Activated CD4-positive, alpha-beta T cell treated with anti-CD3 and anti-CD28 coated beads, Interleukin-2, amount 10 ng/mL, durations not matched to agents 7 days and 5 days (primary cell): ENCODE data around the gene DPPA2. TPM values are rescaled to one million over a fixed set of nuclear protein-coding genes. Genes with fewer than 3 reads are reported as not detected.

ENCODE experiments used
- CTCF ChIA-PET: fragments of 350-600 bp; sonication (Branson Sonifier 250); formaldehyde crosslinking; loops from one replicate; lab custom pipeline; 2021; ENCODE audit warnings: antibody characterized with exemption; lab: Charles Lee
- POLR2A ChIA-PET: fragments of 350-600 bp; sonication (Branson Sonifier 250); formaldehyde crosslinking; loops from one replicate; lab custom pipeline; 2021; ENCODE audit warnings: antibody characterized with exemption; lab: Charles Lee
- DNase-seq: peaks from one replicate; pipeline ENCODE4 v3.0.0-alpha.2; 2020
- H3K27ac Mint-ChIP-seq: one replicate; pipeline ENCODE4 v1.8.0; 2021; ENCODE audit warnings: mild to moderate bottlenecking, moderate library complexity, mixed read lengths
- H3K27me3 Mint-ChIP-seq: one replicate; pipeline ENCODE4 v1.8.0; 2021; ENCODE audit warnings: mixed read lengths
- H3K36me3 Mint-ChIP-seq: one replicate; pipeline ENCODE4 v1.8.0; 2021; ENCODE audit warnings: low read depth, mixed read lengths
- H3K4me1 Mint-ChIP-seq: one replicate; pipeline ENCODE4 v1.8.0; 2021; ENCODE audit warnings: mixed read lengths
- H3K4me3 Mint-ChIP-seq: one replicate; pipeline ENCODE4 v1.8.0; 2021; ENCODE audit warnings: mild to moderate bottlenecking, moderate library complexity, mixed read lengths
- H3K9me3 Mint-ChIP-seq: one replicate; pipeline ENCODE4 v1.8.0; 2021; ENCODE audit warnings: mixed read lengths
- total RNA-seq, 2 experiments: library from RNA; stranded (reverse); gene quantifications; one replicate each; pipeline ENCODE4 v1.2.3, GENCODE V29; 2021

The DPPA2 gene
- total RNA-seq, 2 experiments from 2014 or later = not detected

DNA sequence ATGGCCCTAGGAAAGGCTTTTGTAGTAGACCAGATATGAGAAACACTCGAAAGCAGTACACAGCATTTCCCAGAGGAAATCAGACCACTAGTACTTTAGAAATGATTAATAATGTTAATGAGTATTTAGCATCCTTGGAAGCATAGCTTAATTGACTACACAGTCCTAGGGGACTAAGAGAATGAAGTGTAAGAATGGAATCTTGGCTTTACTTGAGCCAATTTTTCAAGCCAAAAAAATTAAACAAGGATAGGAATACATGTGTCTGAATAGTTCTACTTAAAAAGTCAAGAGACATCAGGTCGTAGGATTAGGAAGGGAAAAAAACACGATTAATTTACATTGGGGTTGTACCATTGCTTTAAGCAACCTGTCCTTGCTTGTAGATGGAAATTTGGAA is 38.2 kb downstream of the DPPA2 start:
- POLR2A ChIA-PET = no interaction called here
- Mint-ChIP-seq H3K4me3 (no peak overlapping the region), H3K4me1 (no peaks in the 10 kb centered on the region), H3K9me3 (no peaks in the 10 kb centered on the region), H3K27ac (no peak overlapping the region), H3K27me3 (no peaks in the 10 kb centered on the region), H3K36me3 (no peaks in the 10 kb centered on the region)
- no peak for DNase-seq
- CTCF ChIA-PET = no interaction called here

- POLR2A ChIA-PET = no interaction called here
- Mint-ChIP-seq H3K4me1 (no peaks in the 10 kb centered on the region), H3K4me3 (no peak overlapping the region), H3K36me3 (no peaks in the 10 kb centered on the region), H3K27me3 (no peaks in the 10 kb centered on the region), H3K27ac (no peak overlapping the region), H3K9me3 (no peaks in the 10 kb centered on the region)
- CTCF ChIA-PET = no interaction called here
- peak; percentile 8 for DNase-seq
Measured at GRCh38 chr3:109275702-109276293, 40.5 kb downstream of the DPPA2 start.

- POLR2A ChIA-PET = no interaction called here
- Mint-ChIP-seq H3K4me1 (no peaks in the 10 kb centered on the region), H3K27ac (no peak overlapping the region), H3K27me3 (no peaks in the 10 kb centered on the region), H3K9me3 (no peaks in the 10 kb centered on the region), H3K36me3 (no peaks in the 10 kb centered on the region), H3K4me3 (no peak overlapping the region)
- CTCF ChIA-PET = no interaction called here
- no peak for DNase-seq
Measured at GRCh38 chr3:109270779-109271178, 45.5 kb downstream of the DPPA2 start.

DNA sequence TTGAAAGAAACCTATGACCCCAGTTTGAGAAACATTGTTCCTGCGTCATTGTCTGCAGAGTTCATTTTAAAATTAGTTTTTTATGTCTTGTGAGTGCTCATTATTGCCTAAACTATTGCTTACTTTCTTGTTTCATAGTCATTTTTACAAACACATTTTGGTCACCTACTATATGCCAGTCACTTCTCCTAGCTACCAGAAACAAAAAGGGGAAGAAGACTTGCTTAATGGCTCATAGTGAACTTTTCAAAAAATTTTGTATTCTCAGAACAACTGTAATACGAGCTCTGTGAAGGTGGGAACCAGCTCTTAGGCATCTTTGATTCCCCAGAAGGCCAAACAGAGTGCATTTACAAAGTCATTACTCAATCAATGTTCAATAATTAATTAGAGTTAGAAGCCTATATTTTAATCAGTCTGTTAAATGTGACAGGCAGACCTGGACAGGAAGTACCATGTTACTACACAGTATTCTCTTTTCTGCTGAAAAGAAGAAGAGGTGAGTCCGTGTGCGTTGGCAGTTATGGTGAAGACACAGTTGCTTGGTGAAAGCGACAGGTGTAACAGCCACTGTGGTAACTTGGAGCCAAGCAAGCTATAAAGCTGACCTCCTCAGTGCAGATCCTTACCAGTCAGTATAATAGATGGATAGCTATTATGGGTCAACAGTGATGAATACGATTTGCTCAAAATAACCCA is 46.6 kb downstream of the DPPA2 start:
- Mint-ChIP-seq H3K4me1 (no peaks in the 10 kb centered on the region), H3K27ac (no peak overlapping the region), H3K27me3 (no peaks in the 10 kb centered on the region), H3K9me3 (no peaks in the 10 kb centered on the region), H3K4me3 (no peak overlapping the region), H3K36me3 (no peaks in the 10 kb centered on the region)
- DNase-seq = no peak
- ChIA-PET POLR2A (no interaction called here), CTCF (interaction anchor here (1.0 kb wide), 2 partner anchors 11 to 14 kb away, joined by 4 to 6 read pairs; no protein-coding TSS in a partner anchor)

GRCh38 chr3:109268181-109268580 is 48.1 kb downstream of the DPPA2 start:
- H3K9me3 Mint-ChIP-seq = no peaks in the 10 kb centered on the region
- ChIA-PET CTCF (no interaction called here), POLR2A (no interaction called here)
- no peaks in the 10 kb centered on the region for H3K4me1 Mint-ChIP-seq
- H3K36me3 Mint-ChIP-seq = no peaks in the 10 kb centered on the region
- H3K4me3 Mint-ChIP-seq = no peak overlapping the region
- H3K27me3 Mint-ChIP-seq = no peaks in the 10 kb centered on the region
- H3K27ac Mint-ChIP-seq = no peak overlapping the region
- DNase-seq = no peak

DNA sequence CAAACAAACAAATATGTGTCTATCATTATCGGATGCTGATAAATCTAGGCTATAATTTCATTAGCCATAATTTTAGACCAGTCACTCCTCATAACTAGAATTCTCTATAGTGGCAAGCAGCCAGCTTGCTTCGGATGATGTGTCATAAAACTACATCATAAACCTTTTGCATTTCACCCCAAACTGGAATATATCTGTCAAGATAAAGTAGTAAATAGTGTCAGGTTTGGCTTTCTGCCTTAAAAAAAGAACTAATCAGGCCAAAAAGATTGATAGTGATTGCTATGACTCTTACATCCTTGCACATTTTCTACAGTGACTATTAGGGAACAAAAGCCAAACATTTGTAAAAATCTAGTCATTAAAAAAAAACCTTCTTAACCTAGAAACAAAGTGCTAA is 51.0 kb downstream of the DPPA2 start:
- no peak overlapping the region for H3K27ac Mint-ChIP-seq
- ChIA-PET CTCF (no interaction called here), POLR2A (no interaction called here)
- H3K4me1 Mint-ChIP-seq = no peaks in the 10 kb centered on the region
- H3K9me3 Mint-ChIP-seq = no peaks in the 10 kb centered on the region
- H3K27me3 Mint-ChIP-seq = no peaks in the 10 kb centered on the region
- no peaks in the 10 kb centered on the region for H3K36me3 Mint-ChIP-seq
- H3K4me3 Mint-ChIP-seq = no peak overlapping the region
- DNase-seq = no peak

DNA sequence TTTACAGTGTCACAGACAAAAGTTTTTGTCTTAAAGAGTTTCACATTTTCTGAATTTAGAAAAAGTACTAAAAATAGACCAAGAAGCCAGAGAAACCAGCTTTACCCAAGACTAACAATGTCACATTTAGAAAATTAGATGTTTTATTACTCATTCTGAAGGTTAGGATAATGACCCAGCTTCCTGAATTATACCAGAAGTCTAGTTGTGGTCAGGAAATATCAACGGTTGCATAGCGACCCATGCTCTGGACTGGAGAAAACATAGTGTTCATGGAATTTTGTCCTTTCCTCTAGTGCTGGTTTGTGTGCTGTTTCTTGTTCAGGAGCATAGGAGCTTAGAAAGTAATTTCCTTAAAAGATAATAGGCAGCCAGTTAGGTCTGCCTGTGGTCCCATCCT is 59.0 kb downstream of the DPPA2 start:
- POLR2A ChIA-PET = no interaction called here
- H3K9me3 Mint-ChIP-seq = no peaks in the 10 kb centered on the region
- no peaks in the 10 kb centered on the region for H3K36me3 Mint-ChIP-seq
- H3K4me3 Mint-ChIP-seq = no peak overlapping the region
- CTCF ChIA-PET = no interaction called here
- H3K4me1 Mint-ChIP-seq = no peaks in the 10 kb centered on the region
- DNase-seq = no peak
- no peak overlapping the region for H3K27ac Mint-ChIP-seq
- peaks cover 1% of the 10 kb centered on the region for H3K27me3 Mint-ChIP-seq

- H3K4me3 Mint-ChIP-seq = no peak overlapping the region
- H3K36me3 Mint-ChIP-seq = no peaks in the 10 kb centered on the region
- ChIA-PET CTCF (no interaction called here), POLR2A (no interaction called here)
- H3K4me1 Mint-ChIP-seq = no peaks in the 10 kb centered on the region
- H3K27me3 Mint-ChIP-seq = peaks cover 4% of the 10 kb centered on the region
- no peak overlapping the region for H3K27ac Mint-ChIP-seq
- H3K9me3 Mint-ChIP-seq = peaks cover 2% of the 10 kb centered on the region
- DNase-seq = no peak
Measured at GRCh38 chr3:109254770-109255169, 61.5 kb downstream of the DPPA2 start.

DNA sequence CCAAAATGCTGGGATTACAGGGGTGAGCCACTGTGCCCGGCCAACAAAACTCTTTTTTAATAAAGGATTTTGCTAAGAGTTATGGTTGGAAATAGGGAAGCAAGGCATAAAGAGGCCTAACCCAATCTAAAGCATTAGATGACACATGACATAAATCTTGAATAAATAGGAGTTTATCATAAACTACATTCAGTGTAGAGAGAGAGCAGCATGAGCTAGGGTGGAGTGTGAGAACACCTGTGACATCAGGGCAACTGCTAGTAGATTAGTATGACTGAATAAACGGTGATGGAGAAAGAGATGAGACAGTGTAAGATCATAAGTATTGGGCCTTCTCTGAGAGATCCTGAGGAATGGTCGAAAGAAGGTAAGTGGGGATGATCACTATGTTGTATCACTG is 63.7 kb downstream of the DPPA2 start:
- Mint-ChIP-seq H3K27me3 (peaks cover 4% of the 10 kb centered on the region), H3K9me3 (peaks cover 2% of the 10 kb centered on the region), H3K27ac (no peak overlapping the region), H3K4me1 (no peaks in the 10 kb centered on the region), H3K4me3 (no peak overlapping the region), H3K36me3 (no peaks in the 10 kb centered on the region)
- no peak for DNase-seq
- ChIA-PET POLR2A (no interaction called here), CTCF (no interaction called here)

Other genes with a start within 250 kb of the DPPA2 start
- gene MORC1, start 198.4 kb downstream of the DPPA2 start, total RNA-seq = not detected
- not detected for gene C3orf85, start 179.8 kb downstream of the DPPA2 start, total RNA-seq
- gene DPPA4, start 21.0 kb upstream of the DPPA2 start, total RNA-seq = not detected